Fibroblast of the conjunctiva (primary cell): ENCODE results near the gene OR10A2.
"Not testable (repeated sequence)": the region's sequence is repeated elsewhere in the genome, so short reads cannot be mapped to it uniquely, and the experiment has no call there.

Experiments used
- DNase-seq: peaks from one replicate; pipeline ENCODE4 v3.0.0-alpha.2; 2010; ENCODE audit warnings: low read depth

The OR10A2 gene, protein sequence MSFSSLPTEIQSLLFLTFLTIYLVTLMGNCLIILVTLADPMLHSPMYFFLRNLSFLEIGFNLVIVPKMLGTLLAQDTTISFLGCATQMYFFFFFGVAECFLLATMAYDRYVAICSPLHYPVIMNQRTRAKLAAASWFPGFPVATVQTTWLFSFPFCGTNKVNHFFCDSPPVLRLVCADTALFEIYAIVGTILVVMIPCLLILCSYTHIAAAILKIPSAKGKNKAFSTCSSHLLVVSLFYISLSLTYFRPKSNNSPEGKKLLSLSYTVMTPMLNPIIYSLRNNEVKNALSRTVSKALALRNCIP

DNA sequence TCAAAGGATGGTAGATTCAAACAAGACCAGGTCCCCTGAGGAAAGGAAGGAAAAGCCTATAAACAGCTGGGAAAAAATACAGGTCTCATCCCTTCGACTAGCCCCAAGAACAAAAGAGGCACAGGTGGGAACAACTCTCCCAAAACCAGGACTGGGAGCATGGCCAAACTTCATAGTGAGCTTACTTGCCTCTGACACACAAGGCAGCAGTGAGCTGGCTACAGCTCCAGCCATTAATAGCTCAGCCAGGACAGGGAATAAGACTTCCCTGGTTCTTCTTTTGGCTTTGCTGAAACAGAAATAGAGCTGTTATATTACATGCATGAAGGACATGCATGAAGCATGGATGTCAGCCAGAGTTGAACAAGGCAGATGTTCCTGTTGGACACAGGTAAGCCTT lies at the start of gene OR10A2:
OR10A2 (plus strand) TSS at position 97 of the 400 bp plus-strand sequence. CDS start 6,698 bp downstream, outside the sequence.
- DNase-seq = no peak

DNA sequence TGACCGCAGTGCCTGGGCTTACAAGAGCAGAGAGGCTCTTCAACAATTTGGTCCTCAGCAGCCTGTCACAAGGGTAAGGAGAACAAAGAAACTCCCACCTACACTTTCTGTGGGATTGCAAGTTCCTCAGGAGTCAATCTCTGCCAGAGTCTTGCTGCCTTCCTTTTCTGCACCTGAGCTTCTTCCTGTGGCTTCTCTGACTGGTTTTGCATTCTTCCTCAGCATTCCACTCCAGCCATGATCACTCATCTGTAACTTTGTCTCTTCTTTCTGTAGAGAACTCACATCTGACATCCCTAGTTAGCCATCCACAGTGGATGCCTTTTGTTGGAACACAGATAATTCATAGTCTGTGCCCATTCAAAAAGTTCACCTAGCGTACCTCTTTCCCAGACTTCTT lies 49.2 kb upstream of the OR10A2 start:
- DNase-seq = no peak

DNA sequence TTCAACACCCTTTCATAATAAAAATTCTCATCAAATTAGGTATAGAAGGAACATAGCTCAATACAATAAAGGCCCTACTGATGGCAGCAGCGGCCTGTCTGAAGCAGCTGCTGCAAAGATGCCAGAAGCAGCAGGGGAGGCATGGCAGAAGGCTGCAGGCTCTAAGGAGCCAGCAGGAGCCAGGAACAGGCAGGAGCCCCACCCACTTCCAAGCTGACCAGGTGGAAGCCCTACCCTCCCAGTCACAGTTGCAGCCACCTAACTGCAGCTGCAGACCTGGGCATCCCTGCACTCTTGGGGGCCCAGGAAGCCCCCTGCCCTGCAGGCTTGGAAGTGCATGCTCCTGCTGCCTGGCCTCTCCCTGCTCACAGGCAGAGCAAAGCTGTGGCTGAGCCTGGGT lies 45.2 kb upstream of the OR10A2 start:
- DNase-seq = no peak

DNA sequence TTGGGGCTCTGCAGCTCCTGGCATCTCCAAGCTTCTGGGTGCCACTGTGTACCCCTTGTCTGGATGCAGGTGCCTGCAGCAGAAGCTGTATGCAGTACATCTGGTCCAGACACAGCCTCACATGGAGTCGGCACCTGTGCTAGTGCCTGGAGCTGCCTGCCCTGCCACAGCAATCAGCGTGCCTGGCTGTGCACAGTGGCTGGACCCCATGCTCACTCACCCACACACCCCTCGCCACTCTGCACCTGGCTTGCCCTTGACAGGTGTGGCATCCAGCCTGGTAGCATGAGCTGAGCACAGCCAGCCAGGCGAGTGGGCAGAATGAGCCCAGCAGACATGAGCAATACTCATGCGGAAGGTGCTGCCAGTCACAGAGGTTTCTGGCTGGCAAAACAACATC lies 43.9 kb upstream of the OR10A2 start:
- no peak for DNase-seq

DNA sequence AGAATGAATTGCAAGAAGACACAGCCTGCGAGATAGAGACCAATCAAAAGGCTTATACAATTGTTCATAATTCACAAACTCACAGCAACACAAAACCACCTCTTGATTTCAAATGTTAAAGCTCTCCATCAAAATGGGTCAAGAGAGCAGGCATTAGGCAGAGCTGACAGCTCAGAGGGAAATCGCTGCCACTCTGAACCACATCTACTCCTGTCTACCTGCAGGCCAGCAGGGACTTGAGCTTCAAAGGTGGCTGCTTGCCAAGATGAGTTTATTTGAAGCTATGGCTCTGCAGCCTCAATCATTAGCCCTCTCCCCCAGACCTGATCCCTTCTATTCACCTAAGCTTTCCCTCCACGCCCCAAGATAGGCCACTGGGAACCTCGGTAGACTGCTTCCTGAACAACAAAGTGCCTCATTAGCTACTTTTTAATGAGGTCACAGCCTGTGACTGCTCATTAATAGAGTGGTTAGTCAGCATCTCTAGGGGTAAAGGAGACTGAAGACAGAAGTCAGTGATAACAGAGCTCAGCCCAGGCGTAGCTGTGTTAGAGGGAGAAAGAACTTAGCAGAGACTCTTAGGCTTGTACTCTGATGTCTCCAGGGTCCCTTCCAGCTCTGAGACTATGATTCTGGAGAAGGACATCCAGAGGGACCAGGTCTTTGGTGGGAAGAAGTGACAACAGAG lies 38.6 kb upstream of the OR10A2 start:
- DNase-seq = no peak

DNA sequence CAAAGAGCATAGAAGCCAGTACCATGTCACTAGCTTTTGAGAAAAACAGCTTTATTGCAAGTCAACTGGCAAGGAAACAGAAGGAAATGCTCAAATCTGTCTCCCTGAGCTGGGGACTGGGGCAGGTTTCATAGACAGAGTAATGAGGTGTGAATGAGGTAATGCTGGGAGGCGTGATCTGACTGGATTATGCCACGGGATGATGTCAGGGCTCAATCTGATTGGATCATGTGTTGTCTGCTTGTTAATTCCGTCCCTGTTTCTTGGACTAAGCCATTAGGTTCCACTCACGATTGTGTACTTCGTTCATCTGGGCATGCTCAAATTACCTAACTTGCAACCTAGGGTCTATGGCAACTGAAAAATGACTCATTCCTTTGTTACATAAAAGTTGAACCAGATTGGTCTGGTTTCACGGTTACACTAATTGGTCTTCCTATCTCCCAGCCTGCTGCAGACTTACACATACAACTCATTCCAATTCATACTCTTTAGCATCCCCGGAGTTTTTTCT lies 37.6 kb upstream of the OR10A2 start:
- DNase-seq = no peak

DNA sequence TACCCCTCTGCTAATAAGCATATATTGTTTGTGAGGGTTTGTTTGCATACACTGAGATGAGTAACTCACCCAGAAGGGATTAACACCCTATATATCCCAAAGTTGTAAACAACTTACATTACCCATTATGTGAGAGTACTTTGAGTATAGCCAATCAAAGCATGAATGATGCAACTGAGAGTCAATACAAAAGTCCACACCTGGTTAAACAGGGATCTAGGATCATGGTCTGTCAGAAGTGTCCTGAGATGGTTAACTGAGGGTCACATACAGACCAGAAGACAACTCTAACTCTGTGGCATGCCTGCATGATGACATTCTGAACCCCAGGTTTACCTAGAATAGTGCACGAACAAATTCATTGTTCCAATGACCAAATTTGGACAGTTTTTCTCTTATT lies 34.8 kb upstream of the OR10A2 start:
- no peak for DNase-seq

DNA sequence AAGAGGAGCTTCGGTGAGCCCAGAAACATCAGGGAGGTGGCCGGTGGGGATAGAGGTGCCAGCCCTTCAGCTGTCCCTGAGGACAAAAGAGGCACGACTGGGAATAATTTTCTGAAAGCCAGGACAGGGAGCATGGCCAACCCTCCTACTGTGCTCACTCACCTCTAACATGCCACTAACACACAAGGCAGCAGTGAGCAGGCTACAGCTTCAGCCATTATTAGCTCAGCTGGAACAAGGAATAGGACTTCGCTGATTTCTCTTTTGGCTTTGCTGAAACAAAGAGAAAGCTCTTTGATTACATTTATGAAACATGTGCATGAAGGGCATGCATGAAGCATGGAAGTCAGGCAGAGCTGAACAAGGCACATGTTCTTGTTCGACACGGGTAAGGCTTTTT lies 29.5 kb upstream of the OR10A2 start:
- no peak for DNase-seq

DNA sequence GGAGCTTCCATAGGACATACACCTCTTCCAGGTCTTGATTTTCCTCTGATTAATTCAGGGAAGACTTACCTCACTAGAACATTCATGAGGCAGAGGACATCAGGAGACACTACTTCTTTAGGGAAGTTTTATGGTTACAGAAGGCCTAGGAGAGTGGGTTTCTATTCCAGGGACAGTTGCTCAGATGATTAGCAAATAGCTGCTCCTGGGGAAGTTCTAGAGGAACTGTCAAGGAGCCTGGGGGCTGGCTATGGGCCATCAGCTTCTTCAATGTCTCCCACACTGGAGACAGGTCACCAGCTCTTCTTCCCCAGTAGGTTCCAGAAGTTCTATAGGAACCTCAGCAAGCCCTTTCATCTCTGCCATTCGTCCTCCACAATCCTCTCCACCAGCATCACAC lies 28.8 kb upstream of the OR10A2 start:
- DNase-seq = no peak

DNA sequence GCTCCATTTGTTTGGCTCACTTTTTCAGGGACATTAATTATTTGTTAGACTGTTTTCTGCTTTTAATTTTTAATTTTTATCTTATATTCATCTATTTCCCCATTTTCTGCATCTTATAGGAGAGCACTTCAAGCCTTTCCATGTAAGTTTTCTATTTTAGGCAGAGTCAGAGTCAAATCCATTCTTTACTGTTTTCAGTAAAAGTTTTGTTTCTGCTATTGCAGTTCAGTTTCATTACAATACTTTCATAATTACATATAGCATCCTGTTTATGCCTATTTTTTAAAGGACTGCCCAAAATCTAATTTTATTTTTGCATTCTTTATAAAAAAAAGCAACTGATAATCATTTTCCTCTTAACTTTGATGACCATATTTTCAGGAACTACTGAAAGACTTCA lies 21.2 kb upstream of the OR10A2 start:
- no peak for DNase-seq

DNA sequence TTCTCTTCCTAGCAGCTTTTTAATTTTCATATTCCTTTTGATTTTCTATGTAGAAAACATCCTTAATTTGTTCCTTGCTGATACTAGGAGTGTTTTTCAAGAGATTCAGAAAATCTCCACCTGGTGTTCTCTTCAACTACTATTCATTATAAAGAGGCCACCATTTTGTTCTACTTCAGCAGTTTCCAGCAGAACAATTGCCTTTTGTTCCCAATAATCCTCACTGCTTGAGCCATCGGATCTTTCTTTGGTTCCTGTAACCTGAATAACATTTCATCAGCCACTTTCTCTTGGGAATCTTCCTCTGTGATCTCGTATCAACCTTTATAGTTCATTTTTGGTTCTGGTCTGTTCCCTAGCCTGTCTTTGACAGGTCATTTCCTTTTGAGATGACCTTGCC lies 19.2 kb upstream of the OR10A2 start:
- DNase-seq = no peak

DNA sequence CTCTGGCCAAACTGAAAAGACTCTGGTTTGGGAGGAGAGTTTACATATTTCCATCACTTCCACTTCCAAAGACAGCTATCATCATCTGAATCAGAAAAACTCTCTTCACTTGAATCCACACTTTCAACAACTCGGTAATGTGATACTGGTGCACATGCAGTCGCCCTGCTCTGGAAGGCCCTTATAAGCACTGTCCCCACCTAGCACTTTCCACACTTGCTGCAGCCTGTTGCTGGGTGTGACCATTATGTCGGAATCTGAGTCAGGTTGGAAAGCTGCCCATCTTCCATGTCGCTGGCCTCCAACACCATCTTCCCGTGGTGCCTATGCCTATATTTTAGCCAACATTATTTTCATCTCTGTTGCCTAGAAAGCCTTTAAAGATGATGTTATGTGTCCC lies 18.5 kb upstream of the OR10A2 start:
- no peak for DNase-seq

DNA sequence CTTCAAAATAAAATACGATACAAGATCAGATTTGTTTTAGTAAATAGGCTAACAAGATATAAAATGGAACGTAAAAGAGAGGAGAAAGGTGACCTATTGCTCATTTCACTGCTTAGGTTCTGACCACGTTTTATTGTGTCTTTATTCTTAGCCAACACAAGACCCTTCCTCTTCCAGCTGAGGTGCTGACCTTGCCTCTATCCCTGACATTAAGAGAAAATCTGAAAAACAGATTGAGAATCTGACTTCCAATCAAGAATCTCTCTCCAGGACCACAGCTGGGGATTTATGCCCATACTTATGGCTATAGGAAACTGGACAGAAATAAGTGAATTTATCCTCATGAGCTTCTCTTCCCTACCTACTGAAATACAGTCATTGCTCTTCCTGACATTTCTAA lies 17.5 kb upstream of the OR10A2 start, which contains the start of gene OR10A5:
OR10A5 (plus strand) TSS at position 301 of the 400 bp plus-strand sequence; CDS start at position 301, 0 bp downstream.
- no peak for DNase-seq

DNA sequence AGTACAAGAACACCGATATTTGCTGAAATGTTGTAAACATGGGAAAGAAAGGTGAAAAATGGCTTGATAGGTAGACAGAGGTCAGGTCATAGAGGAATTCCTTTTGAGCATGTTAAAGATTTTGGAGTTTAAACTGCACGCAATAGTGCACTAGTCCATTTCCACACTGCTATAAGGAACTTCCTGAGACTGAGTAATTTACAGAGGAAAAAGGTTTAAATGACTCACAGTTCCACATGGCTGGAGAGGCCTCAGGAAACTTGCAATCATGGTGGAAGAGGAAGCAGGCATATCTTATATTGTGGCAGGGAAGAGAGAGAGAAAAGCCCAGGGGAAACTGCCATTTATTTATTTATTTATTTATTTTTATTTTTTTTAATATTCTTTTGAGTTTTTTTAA lies 12.3 kb upstream of the OR10A2 start:
- DNase-seq = no peak

DNA sequence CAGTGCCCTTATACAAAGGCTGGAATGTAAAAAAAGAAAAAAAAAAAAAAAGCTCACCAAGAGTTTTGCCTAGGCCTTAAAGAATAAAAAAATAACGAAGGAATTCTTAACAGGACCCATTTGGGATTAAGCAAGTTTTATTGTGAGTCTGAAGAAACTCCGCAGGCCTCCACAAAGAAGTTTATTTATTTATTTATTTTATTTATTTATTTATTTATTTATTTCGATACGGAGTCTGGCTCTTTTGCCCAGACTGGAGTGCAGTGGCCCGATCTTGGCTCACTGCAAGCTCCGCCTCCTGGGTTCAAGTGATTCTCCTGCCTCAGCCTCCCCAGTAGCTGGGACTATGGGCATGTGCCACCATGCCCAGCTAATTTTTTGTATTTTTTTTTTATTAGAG lies 8.1 kb upstream of the OR10A2 start:
- DNase-seq = not testable (repeated sequence)

DNA sequence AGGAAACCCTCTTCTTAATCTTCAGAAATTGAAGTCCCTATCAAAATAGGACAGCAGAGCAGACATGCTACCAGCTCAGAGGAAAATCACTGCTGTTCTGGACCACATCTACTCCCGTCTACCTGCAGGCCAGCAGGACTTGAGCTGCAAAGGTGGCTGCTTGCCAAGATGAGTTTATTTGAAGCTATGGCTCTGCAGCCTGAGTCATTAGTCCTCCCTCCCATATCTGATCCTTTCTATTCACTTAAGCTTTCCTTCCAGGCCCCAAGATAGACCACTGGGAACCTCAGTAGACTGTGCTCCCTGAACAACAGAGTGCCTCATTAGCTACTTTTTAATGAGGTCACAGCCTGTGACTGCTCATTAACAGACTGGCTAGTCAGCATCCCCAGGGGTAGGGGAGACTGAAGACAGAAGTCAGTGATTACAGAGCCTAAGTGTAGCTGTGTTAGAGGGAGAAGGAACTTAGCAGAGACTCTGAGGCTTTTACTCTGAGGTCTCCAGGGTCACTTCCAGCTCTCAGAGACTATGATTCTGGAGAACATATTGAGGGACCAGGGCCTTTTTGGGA lies 6.8 kb upstream of the OR10A2 start:
- DNase-seq = no peak

DNA sequence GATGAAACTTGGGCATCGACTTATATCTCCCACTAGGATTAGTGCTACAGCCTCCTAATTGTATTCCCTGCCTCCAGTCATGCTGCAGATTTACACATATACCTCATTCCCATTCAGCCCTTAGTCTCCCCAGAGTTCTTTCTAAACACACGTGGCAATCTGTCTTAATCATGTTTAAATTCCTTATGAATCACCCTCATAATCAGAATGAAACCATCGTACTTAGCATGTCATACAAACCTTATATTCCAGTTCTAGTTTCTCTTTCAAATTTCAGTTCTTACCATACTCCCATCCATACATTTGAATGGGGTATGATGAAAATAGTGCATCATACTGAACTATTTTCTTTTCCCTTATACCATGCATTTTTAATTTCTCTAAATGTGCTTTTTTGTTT lies 6.0 kb upstream of the OR10A2 start:
- DNase-seq = no peak

DNA sequence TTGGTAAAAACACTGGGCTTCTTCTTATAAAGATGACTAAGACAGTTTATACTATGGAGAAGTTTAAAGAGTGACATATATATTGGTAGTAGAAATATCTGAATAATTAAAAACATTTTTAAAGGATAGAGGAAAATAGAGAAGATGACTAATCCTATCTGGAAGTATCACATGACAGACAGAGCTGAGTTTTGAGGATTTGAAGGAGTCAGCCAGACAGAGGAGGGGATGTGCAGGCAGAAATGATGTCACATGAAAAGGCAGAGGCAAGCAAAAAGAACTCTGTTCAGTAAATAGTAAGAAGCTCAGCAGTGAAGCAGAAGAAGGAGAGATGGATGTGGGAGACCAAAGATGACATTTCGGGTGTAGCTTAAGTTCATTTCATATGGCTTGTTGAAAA lies 1.6 kb downstream of the OR10A2 start:
- no peak for DNase-seq

DNA sequence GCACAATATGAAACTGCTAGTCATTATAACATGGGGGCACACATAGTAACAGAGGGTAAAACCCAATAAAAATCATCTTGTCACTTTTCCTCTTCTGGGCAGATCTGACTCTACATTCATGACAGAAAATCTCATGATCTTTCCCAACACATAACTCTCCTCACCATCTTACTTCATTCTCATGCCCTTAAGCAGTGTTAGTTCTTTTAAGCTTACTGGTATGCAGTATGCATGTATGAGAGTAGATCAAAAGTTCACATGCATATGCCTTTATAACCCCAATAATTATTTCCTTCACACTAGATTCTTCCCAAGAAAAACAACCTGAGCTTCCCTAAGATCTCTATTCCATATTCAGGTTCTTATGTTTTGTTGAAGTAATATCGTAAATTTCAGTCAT lies 8.4 kb downstream of the OR10A2 start:
- no peak for DNase-seq

DNA sequence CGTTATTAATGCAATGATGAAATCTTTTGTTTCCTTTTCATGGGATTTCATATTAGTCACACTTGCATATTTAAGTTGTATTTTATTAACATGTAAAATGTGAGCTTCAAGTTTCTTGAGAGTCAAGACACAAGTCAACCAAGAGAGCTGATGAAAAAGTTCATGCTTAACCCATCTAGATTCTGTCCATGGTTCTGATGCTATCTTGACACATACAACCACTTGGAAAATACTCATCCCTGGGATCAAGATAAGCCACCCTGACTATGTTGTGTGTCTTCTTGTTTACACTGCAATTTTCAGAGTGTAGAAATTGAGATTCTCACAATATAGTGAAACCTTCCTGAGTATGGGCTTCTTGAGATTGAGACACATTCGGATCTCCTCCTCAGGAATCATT lies 12.9 kb downstream of the OR10A2 start:
- no peak for DNase-seq

DNA sequence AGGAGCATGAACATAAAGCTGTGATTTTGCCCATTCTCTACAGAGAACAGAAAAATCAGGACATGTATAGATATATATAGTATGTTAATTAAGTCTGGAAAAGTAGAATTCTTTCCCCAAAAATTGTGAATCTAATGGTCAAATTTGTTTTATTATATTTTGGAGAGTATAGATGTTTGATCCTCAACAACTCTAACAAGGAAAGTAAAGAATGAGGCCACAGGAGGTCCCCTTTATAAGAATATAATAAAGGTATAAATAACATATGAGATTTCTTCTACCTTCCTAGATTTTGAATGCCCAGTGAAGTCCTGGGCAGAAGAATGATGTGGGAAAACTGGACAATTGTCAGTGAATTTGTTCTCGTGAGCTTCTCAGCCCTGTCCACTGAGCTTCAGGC lies 13.5 kb downstream of the OR10A2 start, which contains the start of gene OR10A4:
OR10A4 (plus strand) TSS at position 301 of the 400 bp plus-strand sequence; CDS start at position 324, 23 bp downstream.
- DNase-seq = no peak

DNA sequence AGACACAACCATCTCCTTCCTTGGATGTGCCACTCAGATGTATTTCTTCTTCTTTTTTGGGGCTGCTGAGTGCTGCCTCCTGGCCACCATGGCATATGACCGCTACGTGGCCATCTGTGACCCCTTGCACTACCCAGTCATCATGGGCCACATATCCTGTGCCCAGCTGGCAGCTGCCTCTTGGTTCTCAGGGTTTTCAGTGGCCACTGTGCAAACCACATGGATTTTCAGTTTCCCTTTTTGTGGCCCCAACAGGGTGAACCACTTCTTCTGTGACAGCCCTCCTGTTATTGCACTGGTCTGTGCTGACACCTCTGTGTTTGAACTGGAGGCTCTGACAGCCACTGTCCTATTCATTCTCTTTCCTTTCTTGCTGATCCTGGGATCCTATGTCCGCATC lies 14.1 kb downstream of the OR10A2 start:
- no peak for DNase-seq

DNA sequence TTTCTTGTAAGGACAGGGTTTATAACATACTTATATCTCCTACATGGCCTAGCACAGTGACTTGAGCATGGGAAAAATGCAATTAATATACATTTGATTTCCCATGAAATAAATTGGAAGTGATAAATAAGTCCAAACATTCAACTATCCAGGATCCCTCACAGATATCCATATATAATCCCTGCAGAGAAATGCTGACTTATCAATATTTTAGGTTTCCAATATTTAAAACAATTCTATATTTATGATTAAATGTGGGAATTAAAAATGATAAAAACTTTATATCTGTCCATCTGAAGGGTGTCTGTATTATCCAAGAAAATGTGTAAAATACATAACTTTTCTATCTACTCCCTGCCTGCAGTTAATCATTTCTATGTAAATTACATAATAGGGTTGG lies 19.9 kb downstream of the OR10A2 start:
- DNase-seq = no peak
